ENCODE data around the gene HECTD2.

DNA sequence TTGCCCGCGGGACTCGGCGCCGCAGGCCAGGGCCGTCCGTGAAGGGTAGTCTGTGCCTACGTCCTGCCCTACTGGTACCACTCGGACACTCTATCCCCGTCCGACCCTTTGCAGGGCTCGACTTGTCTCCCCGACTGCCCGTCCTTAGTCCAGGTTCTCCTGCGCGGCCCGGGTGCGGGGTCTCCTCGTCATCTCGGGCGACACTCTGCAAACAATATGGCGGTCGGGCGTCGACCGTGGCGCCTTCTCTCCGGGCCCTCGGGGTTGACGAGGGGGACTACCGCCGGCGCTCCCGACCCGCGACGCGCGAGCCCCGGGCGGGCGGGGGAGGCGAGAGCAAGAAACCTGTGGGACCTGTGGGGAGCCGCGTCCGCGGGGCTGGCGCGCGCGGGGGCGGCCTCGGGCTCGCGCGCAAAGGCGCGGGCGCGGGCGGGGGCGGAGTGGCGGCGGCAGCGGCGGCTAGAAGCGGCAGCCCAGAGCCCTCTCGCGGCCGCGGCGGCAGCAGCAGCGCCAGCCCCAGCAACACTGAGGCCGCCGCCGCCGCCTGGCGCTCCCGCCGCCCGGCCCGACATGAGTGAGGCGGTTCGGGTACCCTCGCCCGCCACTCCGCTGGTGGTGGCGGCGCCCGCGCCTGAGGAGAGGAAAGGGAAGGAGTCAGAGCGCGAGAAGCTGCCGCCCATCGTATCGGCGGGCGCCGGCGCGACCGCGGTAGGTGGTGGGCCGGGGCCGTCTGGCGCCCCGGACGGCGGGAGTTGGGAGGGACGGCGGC is at the start of gene HECTD2:
- TF ChIP-seq, protein P1, sequence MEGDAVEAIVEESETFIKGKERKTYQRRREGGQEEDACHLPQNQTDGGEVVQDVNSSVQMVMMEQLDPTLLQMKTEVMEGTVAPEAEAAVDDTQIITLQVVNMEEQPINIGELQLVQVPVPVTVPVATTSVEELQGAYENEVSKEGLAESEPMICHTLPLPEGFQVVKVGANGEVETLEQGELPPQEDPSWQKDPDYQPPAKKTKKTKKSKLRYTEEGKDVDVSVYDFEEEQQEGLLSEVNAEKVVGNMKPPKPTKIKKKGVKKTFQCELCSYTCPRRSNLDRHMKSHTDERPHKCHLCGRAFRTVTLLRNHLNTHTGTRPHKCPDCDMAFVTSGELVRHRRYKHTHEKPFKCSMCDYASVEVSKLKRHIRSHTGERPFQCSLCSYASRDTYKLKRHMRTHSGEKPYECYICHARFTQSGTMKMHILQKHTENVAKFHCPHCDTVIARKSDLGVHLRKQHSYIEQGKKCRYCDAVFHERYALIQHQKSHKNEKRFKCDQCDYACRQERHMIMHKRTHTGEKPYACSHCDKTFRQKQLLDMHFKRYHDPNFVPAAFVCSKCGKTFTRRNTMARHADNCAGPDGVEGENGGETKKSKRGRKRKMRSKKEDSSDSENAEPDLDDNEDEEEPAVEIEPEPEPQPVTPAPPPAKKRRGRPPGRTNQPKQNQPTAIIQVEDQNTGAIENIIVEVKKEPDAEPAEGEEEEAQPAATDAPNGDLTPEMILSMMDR (IDR thresholded peaks at IDR 0.05) = peak; percentile 83
- TF ChIP-seq ZFX (IDR thresholded peaks at IDR 0.05; ENCODE audit: borderline replicate concordance) = no peak
